IMR-90 (cell line): ENCODE data around the gene OTOGL. TPM values are rescaled to one million over a fixed set of nuclear protein-coding genes. Genes with fewer than 3 reads are reported as not detected.

Experiments
- ATAC-seq: fragments of 200-7000 bp; cut with Tn5 transposase; 2 replicates; pipeline ENCODE4 v1.9.1; 2020; ENCODE audit warnings: low read depth, mild to moderate bottlenecking, moderate library complexity
- BruUV-seq: library from RNA; stranded (reverse); fragments of 400-500 nt; replicated peaks from 2 replicates; lab custom pipeline; 2021; lab: Mats Ljungman, UMichigan
- CTCF ChIA-PET: fragments of 300-600 bp; formaldehyde crosslinking; extraction: SDS; loops from one replicate; lab custom pipeline; 2021; ENCODE audit warnings: antibody characterized with exemption; lab: Yijun Ruan, JAX
- POLR2A ChIA-PET: fragments of 300-600 bp; sonication (Branson Sonifier 250); formaldehyde crosslinking; loops from one replicate; lab custom pipeline; 2022; ENCODE audit warnings: antibody characterized with exemption; ENCODE audit not compliant: unreplicated experiment; lab: Charles Lee
- DNase-seq: peaks from one replicate; pipeline ENCODE4 v3.0.0; 2013
- H2AFZ ChIP-seq: replicated peaks from 2 replicates; pipeline ENCODE3; 2013; ENCODE audit warnings: low read length, mild to moderate bottlenecking; ENCODE audit not compliant: poor library complexity
- H2AK5ac ChIP-seq: 2 replicates; pipeline ENCODE4 v1.6.1; 2013; ENCODE audit warnings: low read depth, low read length, inconsistent platforms
- H2AK9ac ChIP-seq: replicated peaks from 2 replicates; pipeline ENCODE3; 2013; ENCODE audit warnings: mild to moderate bottlenecking, low read depth, low read length, moderate library complexity; ENCODE audit not compliant: poor library complexity
- H2BK120ac ChIP-seq: 2 replicates; pipeline ENCODE4 v1.6.1; 2013; ENCODE audit warnings: low read depth, low read length, inconsistent platforms
- H2BK15ac ChIP-seq: 3 replicates; pipeline ENCODE4 v1.6.1; 2013; ENCODE audit warnings: low read depth, low read length, inconsistent platforms
- H2BK20ac ChIP-seq: 2 replicates; pipeline ENCODE4 v1.6.1; 2013; ENCODE audit warnings: low read depth, mild to moderate bottlenecking, inconsistent platforms, low read length, moderate library complexity
- H2BK5ac ChIP-seq: 2 replicates; pipeline ENCODE4 v1.6.1; 2013; ENCODE audit warnings: mild to moderate bottlenecking, low read depth, low read length, inconsistent platforms; ENCODE audit not compliant: poor library complexity, severe bottlenecking
- H3K14ac ChIP-seq: replicated peaks from 2 replicates; pipeline ENCODE4 v1.6.1; 2013; ENCODE audit warnings: low read depth, low read length, inconsistent platforms
- H3K18ac ChIP-seq: 2 replicates; pipeline ENCODE4 v1.6.1; 2013; ENCODE audit warnings: low read depth, low read length, control low read depth
- H3K23ac ChIP-seq: 2 replicates; pipeline ENCODE4 v1.6.1; 2013; ENCODE audit warnings: low read depth, low read length, inconsistent platforms
- H3K27ac ChIP-seq: 2 replicates; pipeline ENCODE4 v1.5.1; 2013; ENCODE audit warnings: mild to moderate bottlenecking, control low read depth, low read length; ENCODE audit not compliant: insufficient read depth
- H3K27me3 ChIP-seq: 2 replicates; pipeline ENCODE4 v1.6.1; 2013; ENCODE audit warnings: low read length; ENCODE audit not compliant: control insufficient read depth, insufficient read depth
- H3K36me3 ChIP-seq: 2 replicates; pipeline ENCODE4 v1.6.1; 2013; ENCODE audit warnings: low read length, mixed read lengths; ENCODE audit not compliant: control insufficient read depth, insufficient read depth
- H3K4ac ChIP-seq: 2 replicates; pipeline ENCODE4 v1.6.1; 2013; ENCODE audit warnings: low read depth, low read length, inconsistent platforms
- H3K4me1 ChIP-seq: 2 replicates; pipeline ENCODE4 v1.6.1; 2013; ENCODE audit warnings: low read length, mixed read lengths; ENCODE audit not compliant: control insufficient read depth, insufficient read depth
- H3K4me2 ChIP-seq: 2 replicates; pipeline ENCODE4 v1.6.1; 2013; ENCODE audit warnings: low read depth, mild to moderate bottlenecking, control low read depth, low read length, moderate library complexity
- H3K4me3 ChIP-seq: 2 replicates; pipeline ENCODE4 v1.5.1; 2013; ENCODE audit warnings: low read depth, mild to moderate bottlenecking, control low read depth, low read length, moderate library complexity; ENCODE audit not compliant: insufficient read depth
- H3K56ac ChIP-seq: 2 replicates; pipeline ENCODE4 v1.6.1; 2013; ENCODE audit warnings: low read length, inconsistent platforms; ENCODE audit not compliant: insufficient read depth; ENCODE audit errors: extremely low read depth
- H3K79me1 ChIP-seq, 2 experiments: 2 replicates each; pipeline ENCODE4 v1.6.1; 2013; ENCODE audit warnings: low read length in 2 of 2, inconsistent platforms in 1 of 2, low read depth in 1 of 2
- H3K9ac ChIP-seq: 2 replicates; pipeline ENCODE4 v1.6.1; 2013; ENCODE audit warnings: low read depth, low read length, control low read depth
- H3K9me1 ChIP-seq: 2 replicates; pipeline ENCODE4 v1.6.1; 2013; ENCODE audit warnings: low read length, inconsistent platforms; ENCODE audit not compliant: insufficient read depth
- H3K9me3 ChIP-seq: 2 replicates; pipeline ENCODE4 v1.6.1; 2013; ENCODE audit warnings: low read length; ENCODE audit not compliant: control insufficient read depth, insufficient read depth
- H4K20me1 ChIP-seq: 2 replicates; pipeline ENCODE4 v1.6.1; 2013; ENCODE audit warnings: low read length, inconsistent platforms; ENCODE audit not compliant: insufficient read depth
- H4K5ac ChIP-seq: 2 replicates; pipeline ENCODE4 v1.6.1; 2013; ENCODE audit warnings: mild to moderate bottlenecking, low read depth, low read length, control low read depth
- H4K8ac ChIP-seq, 2 experiments: 2 replicates each; pipeline ENCODE4 v1.6.1; 2013; ENCODE audit warnings: low read depth in 2 of 2, low read length in 2 of 2, control low read depth in 1 of 2, inconsistent platforms in 1 of 2
- H4K91ac ChIP-seq: 2 replicates; pipeline ENCODE4 v1.6.1; 2013; ENCODE audit warnings: low read depth, low read length, inconsistent platforms; ENCODE audit not compliant: insufficient read depth
- BHLHE40 ChIP-seq: fragments of 150-350 bp; IDR thresholded peaks from 2 replicates; pipeline ENCODE4 v1.6.1; 2016; ENCODE audit warnings: mild to moderate bottlenecking, low read depth, low read length
- CEBPB ChIP-seq: IDR thresholded peaks from 2 replicates; pipeline ENCODE4 v1.6.1; 2012; ENCODE audit warnings: low read depth, low read length, improper control_type of control experiment
- CHD1 ChIP-seq: IDR thresholded peaks from 2 replicates; pipeline ENCODE4 v1.6.1; 2012; ENCODE audit warnings: low read depth, low read length, improper control_type of control experiment
- MXI1 ChIP-seq: IDR thresholded peaks from 2 replicates; pipeline ENCODE4 v1.6.1; 2012; ENCODE audit warnings: low read depth, mild to moderate bottlenecking, low read length, moderate library complexity, borderline replicate concordance
- RFX5 ChIP-seq: IDR thresholded peaks from 2 replicates; pipeline ENCODE4 v1.8.0; 2012; ENCODE audit warnings: low read depth, mild to moderate bottlenecking, low read length, moderate library complexity
- SMC3 ChIP-seq: fragments of 150-350 bp; IDR thresholded peaks from 2 replicates; pipeline ENCODE4 v1.6.1; 2016; ENCODE audit warnings: low read depth, mild to moderate bottlenecking, antibody characterized with exemption, low read length, moderate library complexity
- USF2 ChIP-seq: fragments of 150-350 bp; IDR thresholded peaks from 2 replicates; pipeline ENCODE4 v1.6.1; 2017; ENCODE audit warnings: mild to moderate bottlenecking, antibody characterized with exemption, low read length, low read depth
- WGBS, 2 experiments: methylation state at CpG; one replicate each; pipeline versions ENCODE4 v1.1.5 to v1.1.7; 2013; ENCODE audit warnings: missing lambda C conversion rate in 2 of 2; ENCODE audit not compliant: insufficient read length in 1 of 2; ENCODE audit errors: extremely low coverage in 2 of 2; 5-methylcytosine and 5-hydroxymethylcytosine counted together
- dilution Hi-C: fragments of 300-500 bp; cut with HindIII; formaldehyde crosslinking; loops from one replicate; pipeline ENCODE4 v1.14.3; 2018; ENCODE audit warnings: low sequenced_read_pairs; ENCODE audit not compliant: unreplicated experiment
- in situ Hi-C: fragments of 300-500 bp; cut with MboI; formaldehyde crosslinking; loops from 3 replicates; pipeline ENCODE4 v1.14.3; 2019; ENCODE audit warnings: low sequenced_read_pairs, inconsistent platforms, mixed read lengths
- intact Hi-C: fragments of 100-400 bp; cut with micrococcal nuclease; formaldehyde crosslinking; loops from 2 replicates; pipeline ENCODE4 v1.10.0; 2022
- polyA plus RNA-seq, 3 experiments: library from polyadenylated mRNA; depleted of rRNA; stranded (reverse); fragments of >200 nt; gene quantifications; 2 replicates each; pipeline ENCODE4 v1.2.3, GENCODE V29; 2012; ENCODE audit warnings: low replicate concordance in 1 of 3
- total RNA-seq: library from RNA; depleted of rRNA; stranded (reverse); fragments of >200 nt; gene quantifications from 2 replicates; pipeline ENCODE4 v1.2.3, GENCODE V29; 2012

Gene OTOGL
- total and polyA plus RNA-seq, 2 of the 4 experiments (the other 2 are of a cell fraction), result 0.10 to 0.18 TPM

GRCh38 chr12:80162177-80162576 is 62.8 kb downstream of the OTOGL start:
- Histone ChIP-seq H3K27me3 (no peaks in the 10 kb centered on the region), H3K79me1 (no peaks in the 10 kb centered on the region), H3K4me3 (no peak overlapping the region), H2AFZ (no peak overlapping the region), H3K36me3 (no peaks in the 10 kb centered on the region), H3K4me2 (no peak overlapping the region), H2AK5ac (no peak overlapping the region), H3K23ac (no peak overlapping the region), H3K4ac (no peak overlapping the region), H3K4me1 (peaks cover 1% of the 10 kb centered on the region; the same call in 1 of the 2 replicates), H3K56ac (no peak overlapping the region), H3K14ac (no peak overlapping the region), H4K20me1 (no peaks in the 10 kb centered on the region), H3K9me1 (no peaks in the 10 kb centered on the region), H3K18ac (no peak overlapping the region), H3K27ac (no peak overlapping the region), H3K9ac (no peak overlapping the region), H3K9me3 (no peaks in the 10 kb centered on the region), H2BK120ac (no peak overlapping the region), H2AK9ac (no peak overlapping the region), H2BK15ac (no peak overlapping the region), H4K8ac (no peak overlapping the region), H2BK20ac (no peak overlapping the region), H4K91ac (no peak overlapping the region), H4K5ac (no peak overlapping the region), H2BK5ac (no peak overlapping the region)
- CTCF ChIA-PET, result no interaction called here
- in situ Hi-C loops, result no loop called here
- WGBS, 2 experiments, result no CpG with 5 or more reads among the region's 2 CpGs
- DNase-seq (no peak), ATAC-seq (no peak)
- POLR2A ChIA-PET, result no interaction called here
- dilution Hi-C loops, result no loop called here
- BruUV-seq, result no TSS peak
- intact Hi-C loops, result no loop called here
- TF ChIP-seq BHLHE40 (no peak), CHD1 (no peak), CEBPB (no peak), USF2 (no peak), SMC3 (no peak), RFX5 (no peak), MXI1 (no peak)
